Inflammatory macrophage (primary cell): ENCODE measurements around the gene MSH3.
"Not testable (repeated sequence)": the region's sequence is repeated elsewhere in the genome, so short reads cannot be mapped to it uniquely, and the experiment has no call there.

ENCODE experiments used
- DNase-seq, 2 donors: peaks; one replicate each; pipeline ENCODE4 v3.0.0-alpha.2; 2020 to 2022

The MSH3 gene

GRCh38 chr5:80659106-80659505 is 4.7 kb downstream of the MSH3 start:
- DNase-seq = no peak

DNA sequence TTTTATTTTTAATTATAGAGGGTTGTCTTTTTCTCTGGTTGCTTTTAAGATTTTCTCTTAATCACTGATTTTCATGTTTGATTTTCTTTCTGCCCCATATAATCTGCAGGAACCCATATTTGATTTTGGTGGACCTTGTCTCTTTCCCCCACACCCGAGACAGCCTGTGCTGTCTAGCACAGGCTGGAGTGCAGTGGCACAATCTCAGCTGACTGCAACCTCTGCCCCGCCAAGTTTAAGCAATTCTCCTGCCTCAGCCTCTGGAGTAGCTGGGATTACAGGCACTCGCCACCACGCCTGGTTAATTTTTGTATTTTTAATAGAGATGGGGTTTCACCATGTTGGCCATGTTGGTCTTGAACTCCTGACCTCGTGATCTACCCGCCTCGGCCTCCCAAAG is 6.2 kb downstream of the MSH3 start:
- not testable (repeated sequence) for DNase-seq

- DNase-seq = no peak
Observed at GRCh38 chr5:80662108-80662507, 7.7 kb downstream of the MSH3 start.

GRCh38 chr5:80665057-80665456 is 10.6 kb downstream of the MSH3 start:
- no peak for DNase-seq

- no peak for DNase-seq
Observed at GRCh38 chr5:80667384-80667783, 12.9 kb downstream of the MSH3 start.

- DNase-seq = no peak
Observed at GRCh38 chr5:80668016-80668969, 13.8 kb downstream of the MSH3 start.

DNA sequence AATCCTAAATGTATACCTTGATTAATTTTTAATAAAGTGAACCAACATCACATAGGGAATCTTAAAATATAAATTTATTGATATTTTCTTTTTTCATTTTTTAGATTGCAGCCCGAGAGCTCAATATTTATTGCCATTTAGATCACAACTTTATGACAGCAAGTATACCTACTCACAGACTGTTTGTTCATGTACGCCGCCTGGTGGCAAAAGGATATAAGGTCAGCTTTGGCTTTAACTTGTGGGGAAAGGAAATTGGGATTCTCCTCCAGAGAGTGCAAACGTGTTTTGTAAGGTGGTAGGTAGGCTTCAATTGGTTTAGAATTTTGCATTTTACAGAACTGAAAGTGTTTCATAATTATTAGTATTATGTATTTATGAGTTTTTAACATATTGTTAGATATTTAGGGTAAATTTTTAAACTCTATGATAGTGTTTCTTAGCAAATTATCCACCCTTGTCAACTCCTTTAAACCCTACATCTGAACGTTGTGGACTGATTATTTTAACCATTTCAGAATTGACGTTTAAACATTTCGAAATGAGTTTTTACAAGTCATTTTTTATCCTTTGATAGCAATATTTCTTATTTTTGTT is 17.8 kb downstream of the MSH3 start:
- peak; percentile 68 to 77 for DNase-seq

DNA sequence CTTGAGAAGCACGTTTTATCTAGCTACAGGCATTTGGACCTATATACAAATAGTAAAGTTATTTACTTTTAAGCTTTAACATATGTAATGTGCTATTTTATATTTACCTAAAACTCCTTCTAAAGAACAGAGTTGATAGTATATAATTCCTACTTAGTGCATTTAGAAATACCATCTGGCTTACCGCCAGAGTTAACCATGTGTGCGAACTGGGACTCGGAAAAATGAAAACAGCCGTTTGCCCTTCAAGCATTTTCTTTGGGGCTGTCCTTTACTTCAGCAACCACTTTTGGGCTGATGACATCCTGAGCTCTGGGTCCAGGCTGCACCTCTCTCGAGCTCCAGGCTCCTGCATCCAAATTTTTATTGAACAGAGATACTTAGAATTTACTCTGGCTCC is 22.3 kb downstream of the MSH3 start:
- no peak for DNase-seq

DNA sequence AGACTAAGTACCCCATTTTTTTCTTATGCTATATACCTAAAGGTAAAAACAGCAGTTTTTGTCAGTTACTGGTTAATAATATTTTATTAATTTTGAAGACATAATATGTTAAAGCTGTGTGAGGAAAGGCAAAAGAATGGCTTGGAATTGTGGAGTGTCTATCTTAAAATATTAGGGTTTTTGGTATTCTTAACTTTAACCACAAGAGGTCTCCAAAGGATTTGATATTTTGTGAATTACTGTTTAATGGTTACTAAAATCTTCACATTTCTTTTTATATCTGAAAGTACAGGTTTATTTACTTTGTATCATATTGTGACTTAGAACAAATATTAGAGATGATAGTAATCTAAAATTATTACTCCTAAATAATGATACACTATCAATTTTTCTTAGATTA is 32.3 kb downstream of the MSH3 start:
- peak in 1 of 2 donors; percentile 25 for DNase-seq

DNA sequence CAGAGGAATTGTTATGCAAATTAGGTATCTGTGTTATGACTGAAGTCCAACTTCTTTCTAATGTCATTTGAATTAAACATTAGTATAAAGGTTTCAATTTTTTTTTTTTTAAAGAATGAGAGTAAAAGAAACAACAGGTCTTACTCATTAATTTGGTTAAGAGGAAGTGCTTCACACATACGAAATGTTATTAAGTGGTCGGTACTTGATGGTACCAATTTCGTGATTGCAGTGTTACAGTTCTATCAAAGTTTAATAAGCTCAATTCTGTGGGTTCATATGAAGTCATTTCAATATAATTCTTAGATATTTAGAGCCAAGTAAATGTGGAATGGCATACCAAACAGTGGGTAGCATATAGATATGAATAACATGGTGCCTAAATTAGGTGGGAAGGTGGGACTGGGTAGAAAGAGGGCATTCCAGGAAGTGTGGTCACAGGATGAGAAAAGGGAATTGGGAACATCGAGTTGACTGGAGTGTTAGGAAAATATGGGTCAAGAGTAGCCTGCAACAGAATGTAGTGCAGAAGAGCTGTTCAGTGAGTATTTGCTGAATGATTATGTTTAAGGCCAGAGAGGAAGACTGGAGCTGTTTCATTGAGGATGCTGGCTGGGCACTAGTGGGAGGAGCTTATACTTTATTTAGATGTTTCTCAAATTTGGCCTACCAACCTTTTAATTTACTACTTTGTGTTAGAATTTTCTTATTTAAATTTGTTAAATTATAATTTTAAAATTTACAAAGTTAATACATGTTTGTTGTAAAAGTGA is 34.4 kb downstream of the MSH3 start:
- DNase-seq = no peak

DNA sequence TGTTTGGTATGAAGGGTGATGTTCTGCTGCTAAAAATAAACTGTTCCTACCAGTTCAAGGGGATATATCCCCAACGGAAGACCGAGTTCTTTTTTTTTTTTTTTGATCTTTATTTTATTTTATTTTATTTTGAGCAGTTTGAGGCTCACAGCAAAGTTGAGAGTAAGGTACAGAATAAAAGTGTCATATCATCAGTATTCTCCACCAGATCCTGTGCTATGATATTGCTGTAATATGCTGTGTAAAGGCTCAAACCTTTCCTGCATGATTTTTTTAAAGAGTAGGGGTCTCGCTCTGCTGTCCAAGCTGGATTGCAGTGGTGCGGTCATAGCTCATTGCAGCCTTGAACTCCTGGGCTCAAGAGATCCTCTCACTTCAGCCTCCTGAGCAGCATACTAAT is 35.2 kb downstream of the MSH3 start:
- no peak for DNase-seq

DNA sequence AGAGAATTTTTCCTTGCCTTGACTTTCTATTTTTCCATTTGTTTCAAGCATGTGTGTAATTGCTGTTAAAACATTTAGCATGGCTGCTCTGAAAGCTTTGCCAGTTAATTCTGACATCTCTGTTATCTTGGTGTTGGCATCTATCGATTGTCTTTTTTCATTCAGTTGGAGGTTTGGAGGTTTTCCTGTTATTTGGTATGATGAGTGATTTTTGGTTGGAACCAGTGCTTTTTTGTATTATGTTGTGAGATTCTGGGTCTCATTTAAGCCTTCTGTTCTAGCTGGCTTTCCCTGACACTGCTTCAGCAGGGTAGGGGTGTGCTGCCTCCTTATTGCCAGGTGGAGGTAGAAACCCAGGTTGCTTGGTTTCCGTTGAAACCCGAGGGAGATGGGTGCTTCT is 41.2 kb downstream of the MSH3 start:
- no peak for DNase-seq

DNA sequence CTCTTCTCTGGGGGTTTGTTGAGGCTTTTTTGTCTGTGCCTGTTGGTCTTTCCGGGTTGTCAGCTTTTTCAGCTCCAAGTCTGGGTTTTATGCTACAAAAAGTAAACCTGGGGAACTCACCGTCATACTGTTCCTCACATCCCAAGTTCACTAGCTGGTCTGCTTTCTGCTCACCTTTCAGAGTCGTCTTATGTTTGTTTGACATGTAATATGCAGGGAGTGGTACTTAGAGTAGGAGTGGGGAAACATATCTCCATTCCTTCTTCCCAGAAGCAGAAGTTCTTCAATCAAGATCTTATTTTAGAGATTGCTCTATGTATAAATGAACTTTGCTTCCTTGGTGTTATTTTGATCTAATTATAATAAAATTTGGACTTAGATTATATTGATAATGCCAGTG is 42.0 kb downstream of the MSH3 start:
- no peak for DNase-seq

GRCh38 chr5:80697100-80697499 is 42.6 kb downstream of the MSH3 start:
- no peak for DNase-seq

GRCh38 chr5:80698369-80698768 is 43.9 kb downstream of the MSH3 start:
- DNase-seq = no peak

DNA sequence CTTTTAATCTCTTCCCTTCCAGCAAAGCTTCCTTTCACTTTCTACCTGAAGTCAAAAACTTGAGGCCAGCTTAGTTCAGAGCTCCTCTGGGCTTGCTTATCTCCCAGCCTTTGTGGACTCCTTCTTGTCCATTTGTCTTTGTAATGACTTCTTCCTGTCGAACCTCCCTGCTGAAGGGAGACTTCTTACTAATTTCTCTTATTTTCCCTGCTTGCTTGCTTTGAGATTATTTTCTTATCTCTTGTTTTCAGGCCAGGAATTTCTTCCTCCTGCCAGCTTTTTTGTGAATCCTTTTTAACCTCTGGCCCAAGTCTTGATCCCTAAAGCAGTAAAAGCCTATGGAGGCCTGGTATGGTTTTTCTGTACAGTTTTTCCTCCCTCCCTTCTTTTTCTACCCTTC is 47.1 kb downstream of the MSH3 start:
- no peak for DNase-seq

GRCh38 chr5:80703291-80703690 is 48.8 kb downstream of the MSH3 start:
- no peak for DNase-seq

- DNase-seq = no peak
Observed at GRCh38 chr5:80703747-80704146, 49.3 kb downstream of the MSH3 start.

DNA sequence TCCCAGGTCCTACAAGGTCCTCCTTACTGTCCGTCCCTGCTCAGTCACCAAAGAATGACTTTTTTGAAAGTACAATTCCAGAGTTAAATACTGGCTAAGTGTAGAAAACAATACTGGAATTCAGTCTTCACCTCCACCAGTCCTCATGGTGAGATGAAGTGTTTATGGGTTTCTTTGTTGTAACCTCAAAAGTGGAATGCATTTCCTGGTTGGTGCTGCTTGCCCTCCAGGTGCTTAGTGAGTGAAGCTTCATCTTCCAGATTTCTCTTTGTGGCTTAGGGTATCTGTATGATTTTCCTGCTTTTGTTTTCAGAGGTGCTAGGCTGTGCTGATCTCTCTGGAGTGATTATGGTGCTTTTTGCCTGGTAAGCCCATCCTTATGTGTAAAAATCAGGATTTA is 49.8 kb downstream of the MSH3 start:
- no peak for DNase-seq

GRCh38 chr5:80705216-80705769 is 50.8 kb downstream of the MSH3 start:
- no peak for DNase-seq

GRCh38 chr5:80705801-80706200 is 51.3 kb downstream of the MSH3 start:
- no peak for DNase-seq

DNA sequence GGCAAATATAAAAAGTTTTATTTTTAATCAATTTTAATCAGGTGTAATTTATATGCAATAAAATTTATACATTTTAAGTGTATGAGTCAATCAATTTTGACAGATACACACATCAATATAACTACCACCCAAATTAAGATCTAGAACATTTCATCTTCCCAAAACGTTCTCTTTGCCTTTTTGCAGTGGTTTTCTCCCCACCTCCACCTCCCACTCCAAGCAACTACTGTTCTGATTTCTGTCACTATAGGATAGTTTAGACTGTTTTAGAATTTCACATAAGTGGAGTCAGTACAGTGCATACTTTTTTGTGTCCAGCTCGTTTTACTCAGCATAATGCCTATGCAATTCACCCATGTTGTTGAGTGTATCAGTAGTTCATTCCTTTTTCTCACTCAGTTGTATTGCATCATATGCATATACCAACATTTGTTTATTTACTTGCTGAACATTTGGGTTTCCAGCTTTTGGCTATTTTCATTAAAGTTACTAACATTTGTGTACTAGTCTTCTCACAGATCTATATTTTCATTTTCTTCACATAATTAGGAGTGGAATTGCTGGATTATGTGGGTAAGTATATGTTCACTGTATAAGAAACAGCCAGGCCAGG is 52.5 kb downstream of the MSH3 start:
- no peak for DNase-seq

DNA sequence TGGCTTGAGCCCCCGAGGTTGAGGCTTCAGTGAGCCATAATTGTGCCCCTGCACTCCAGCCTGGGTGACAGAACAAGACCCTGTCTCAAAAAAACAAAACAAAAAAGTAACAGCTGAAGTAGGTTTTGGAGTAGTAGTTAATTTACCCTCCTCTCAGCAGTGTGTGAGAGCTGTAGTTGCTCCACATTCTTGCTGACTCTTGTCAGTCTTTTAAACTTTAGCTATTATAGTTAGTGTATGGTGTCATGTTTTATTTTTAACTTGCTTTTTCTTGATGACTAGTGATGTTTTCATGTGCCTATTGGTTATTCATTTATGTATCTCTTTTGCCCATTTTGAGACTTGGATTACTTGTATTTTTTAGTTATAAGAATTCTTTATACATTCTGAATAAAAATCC is 53.2 kb downstream of the MSH3 start:
- no peak for DNase-seq
